Gastrocnemius medialis (tissue), 4 donors: ENCODE measurements around the gene MYO1E.

Source experiments
- POLR2A ChIP-seq, 2 donors: fragments of 450-650 bp; IDR thresholded peaks; one replicate each; pipeline ENCODE4 v1.6.1; 2017; ENCODE audit warnings: antibody characterized with exemption in 2 of 2, mild to moderate bottlenecking in 2 of 2, moderate library complexity in 2 of 2
- TF ChIP-seq, protein P1 (sequence below), 5 experiments: fragments of 450-650 bp in 3 of 5; fragments of 200-600 bp in 2 of 5; sonication (generic) in 2 of 5; IDR thresholded peaks in 4 of 5; conservative IDR thresholded peaks in 1 of 5; 1 replicate in 4 of 5; 2 replicates in 1 of 5; pipeline ENCODE4 v1.5.1; 2016 to 2019; ENCODE audit warnings: antibody characterized with exemption in 5 of 5, mild to moderate bottlenecking in 3 of 5, moderate library complexity in 3 of 5

DNA sequence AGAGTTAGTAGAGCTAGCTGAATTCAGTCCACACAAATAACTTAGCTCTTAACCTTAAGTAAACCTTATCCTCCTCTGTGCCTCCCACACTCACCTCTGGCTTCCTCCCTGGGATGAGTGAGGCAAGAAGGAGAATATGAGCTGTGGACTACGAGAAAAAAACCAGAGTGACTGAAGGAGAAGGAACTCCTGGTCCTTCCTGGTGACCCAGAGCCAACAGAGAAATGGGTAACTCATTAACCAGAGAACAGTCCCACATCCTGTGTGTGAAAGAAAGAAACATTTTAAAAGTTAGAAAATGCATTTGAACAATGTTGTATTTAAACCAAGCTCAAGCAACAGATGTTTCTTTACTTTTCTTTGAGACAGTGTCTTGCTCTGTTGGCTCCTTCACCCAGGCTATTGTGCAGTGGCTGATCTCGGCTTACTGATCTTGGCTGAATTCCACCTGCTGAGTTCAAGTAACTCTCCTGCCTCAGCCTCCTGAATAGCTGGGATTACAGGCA is 37.8 kb upstream of the MYO1E start:
- TF ChIP-seq, protein P1, sequence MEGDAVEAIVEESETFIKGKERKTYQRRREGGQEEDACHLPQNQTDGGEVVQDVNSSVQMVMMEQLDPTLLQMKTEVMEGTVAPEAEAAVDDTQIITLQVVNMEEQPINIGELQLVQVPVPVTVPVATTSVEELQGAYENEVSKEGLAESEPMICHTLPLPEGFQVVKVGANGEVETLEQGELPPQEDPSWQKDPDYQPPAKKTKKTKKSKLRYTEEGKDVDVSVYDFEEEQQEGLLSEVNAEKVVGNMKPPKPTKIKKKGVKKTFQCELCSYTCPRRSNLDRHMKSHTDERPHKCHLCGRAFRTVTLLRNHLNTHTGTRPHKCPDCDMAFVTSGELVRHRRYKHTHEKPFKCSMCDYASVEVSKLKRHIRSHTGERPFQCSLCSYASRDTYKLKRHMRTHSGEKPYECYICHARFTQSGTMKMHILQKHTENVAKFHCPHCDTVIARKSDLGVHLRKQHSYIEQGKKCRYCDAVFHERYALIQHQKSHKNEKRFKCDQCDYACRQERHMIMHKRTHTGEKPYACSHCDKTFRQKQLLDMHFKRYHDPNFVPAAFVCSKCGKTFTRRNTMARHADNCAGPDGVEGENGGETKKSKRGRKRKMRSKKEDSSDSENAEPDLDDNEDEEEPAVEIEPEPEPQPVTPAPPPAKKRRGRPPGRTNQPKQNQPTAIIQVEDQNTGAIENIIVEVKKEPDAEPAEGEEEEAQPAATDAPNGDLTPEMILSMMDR (IDR thresholded peaks at IDR 0.05 in 4 of 5, conservative IDR thresholded peaks at IDR 0.05 in 1 of 5) = no peak
- no peak for TF ChIP-seq POLR2A (IDR thresholded peaks at IDR 0.05)
